Common myeloid progenitor, CD34-positive (primary cell): Measurements from ENCODE around the gene SMOC1.
A peak's percentile ranks its signal among the peaks of the same experiment; 100 is the strongest.

ENCODE experiments used
- CTCF ChIA-PET: fragments of 350-600 bp; sonication (Branson Sonifier 250); formaldehyde crosslinking; loops from one replicate; lab custom pipeline; 2021; ENCODE audit warnings: antibody characterized with exemption; lab: Charles Lee
- POLR2A ChIA-PET: fragments of 350-600 bp; sonication (Branson Sonifier 250); formaldehyde crosslinking; loops from one replicate; lab custom pipeline; 2021; ENCODE audit warnings: antibody characterized with exemption; lab: Charles Lee
- DNase-seq, 3 donors: peaks; one replicate each; pipeline versions ENCODE4 v3.0.0 to v3.0.0-alpha.2; 2013
- H3K27ac ChIP-seq, 2 experiments: 1 replicate in 1 of 2; 2 replicates in 1 of 2; pipeline ENCODE4 v1.7.0; 2013; ENCODE audit warnings: inconsistent platforms in 2 of 2, low read length in 2 of 2, mild to moderate bottlenecking in 2 of 2, low read depth in 1 of 2, moderate library complexity in 1 of 2; ENCODE audit not compliant: severe bottlenecking in 2 of 2, insufficient read depth in 1 of 2, poor library complexity in 1 of 2
- H3K27me3 ChIP-seq, 5 experiments: replicated peaks in 2 of 5; 1 replicate in 3 of 5; 2 replicates in 2 of 5; pipeline versions ENCODE4 v1.6.1 to v1.7.0; 2013; ENCODE audit warnings: low read length in 4 of 5, mild to moderate bottlenecking in 2 of 5, moderate library complexity in 2 of 5, inconsistent platforms in 1 of 5; ENCODE audit not compliant: insufficient read depth in 5 of 5, control insufficient read depth in 4 of 5
- H3K36me3 ChIP-seq, 4 experiments: 1 replicate in 2 of 4; 2 replicates in 2 of 4; pipeline versions ENCODE4 v1.6.1 to v1.7.0; 2013; ENCODE audit warnings: low read length in 3 of 4, control low read depth in 1 of 4, mild to moderate bottlenecking in 1 of 4; ENCODE audit not compliant: control insufficient read depth in 4 of 4, insufficient read depth in 4 of 4
- H3K4me1 ChIP-seq, 4 experiments: 1 replicate in 3 of 4; 2 replicates in 1 of 4; pipeline versions ENCODE4 v1.6.1 to v1.7.1; 2013; ENCODE audit warnings: low read length in 3 of 4, mild to moderate bottlenecking in 3 of 4, control low read depth in 1 of 4, inconsistent platforms in 1 of 4, moderate library complexity in 1 of 4; ENCODE audit not compliant: control insufficient read depth in 4 of 4, insufficient read depth in 4 of 4; ENCODE audit errors: control extremely low read depth in 1 of 4
- H3K4me3 ChIP-seq, 7 experiments: 1 replicate in 4 of 7; 2 replicates in 3 of 7; pipeline versions ENCODE4 v1.5.1 to v1.7.0; 2013; ENCODE audit warnings: mild to moderate bottlenecking in 7 of 7, low read length in 6 of 7, moderate library complexity in 6 of 7, inconsistent platforms in 2 of 7, low read depth in 2 of 7, control low read depth in 1 of 7; ENCODE audit not compliant: insufficient read depth in 4 of 7, control insufficient read depth in 1 of 7; ENCODE audit errors: extremely low read depth in 1 of 7
- H3K9me3 ChIP-seq, 5 experiments: 1 replicate in 4 of 5; 2 replicates in 1 of 5; pipeline versions ENCODE4 v1.6.1 to v1.7.1; 2013; ENCODE audit warnings: low read length in 4 of 5, mild to moderate bottlenecking in 2 of 5, inconsistent platforms in 1 of 5, low read depth in 1 of 5, moderate library complexity in 1 of 5; ENCODE audit not compliant: control insufficient read depth in 4 of 5, insufficient read depth in 2 of 5; ENCODE audit errors: control extremely low read depth in 1 of 5
- WGBS: methylation state at CpG from one replicate; pipeline ENCODE4 v1.1.5; 2013; ENCODE audit not compliant: insufficient coverage; 5-methylcytosine and 5-hydroxymethylcytosine counted together

Gene SMOC1

DNA sequence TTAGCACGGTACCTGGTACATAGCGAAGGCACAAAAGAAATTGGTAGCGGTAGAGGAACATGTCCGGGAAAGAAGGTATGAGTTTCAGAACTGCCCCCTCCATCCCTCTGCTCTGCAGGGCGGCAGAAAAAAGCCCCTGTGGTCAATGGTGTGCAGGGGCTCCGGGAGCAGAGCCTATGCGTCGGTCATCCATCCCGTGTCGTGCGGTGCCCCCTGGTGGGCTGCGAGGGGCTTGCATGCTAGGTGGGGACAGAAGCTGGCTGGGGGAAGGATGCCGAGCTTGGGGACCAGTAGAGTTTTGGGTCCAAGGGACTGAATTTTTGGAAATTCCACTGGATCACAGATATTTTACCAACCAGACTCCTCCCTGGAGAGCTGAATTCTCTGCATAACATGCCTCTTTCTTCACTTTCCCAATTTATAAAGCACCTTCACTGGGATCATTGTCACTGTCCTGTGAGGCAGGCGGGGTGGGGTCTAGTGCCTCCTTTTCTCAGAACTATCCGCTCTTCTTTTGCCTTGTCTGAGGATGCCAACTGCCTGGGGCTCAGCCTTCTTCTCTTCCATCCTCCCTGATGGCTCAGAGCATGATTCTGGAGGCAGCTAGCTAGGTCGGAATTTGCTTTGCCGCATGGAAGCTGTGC, 148.7 kb downstream of the SMOC1 start:
- Histone ChIP-seq H3K9me3 (no peaks in the 10 kb centered on the region), H3K4me3 (no peak overlapping the region), H3K4me1 (no peaks in the 10 kb centered on the region), H3K27me3 (peaks cover 0 to 6% (median 0%) of the 10 kb centered on the region in 5 experiments), H3K27ac (no peak overlapping the region), H3K36me3 (no peaks in the 10 kb centered on the region)
- POLR2A ChIA-PET: no interaction called here
- WGBS: 44% methylated on average over 14 of the region's 17 CpGs
- peak; percentile 45 to 71 (median 61) for DNase-seq
- CTCF ChIA-PET: interaction anchor here (0.6 to 3.6 kb wide), 26 partner anchors 8 to 569 kb away, joined by 3 to 46 read pairs (median 4); no protein-coding TSS in a partner anchor

DNA sequence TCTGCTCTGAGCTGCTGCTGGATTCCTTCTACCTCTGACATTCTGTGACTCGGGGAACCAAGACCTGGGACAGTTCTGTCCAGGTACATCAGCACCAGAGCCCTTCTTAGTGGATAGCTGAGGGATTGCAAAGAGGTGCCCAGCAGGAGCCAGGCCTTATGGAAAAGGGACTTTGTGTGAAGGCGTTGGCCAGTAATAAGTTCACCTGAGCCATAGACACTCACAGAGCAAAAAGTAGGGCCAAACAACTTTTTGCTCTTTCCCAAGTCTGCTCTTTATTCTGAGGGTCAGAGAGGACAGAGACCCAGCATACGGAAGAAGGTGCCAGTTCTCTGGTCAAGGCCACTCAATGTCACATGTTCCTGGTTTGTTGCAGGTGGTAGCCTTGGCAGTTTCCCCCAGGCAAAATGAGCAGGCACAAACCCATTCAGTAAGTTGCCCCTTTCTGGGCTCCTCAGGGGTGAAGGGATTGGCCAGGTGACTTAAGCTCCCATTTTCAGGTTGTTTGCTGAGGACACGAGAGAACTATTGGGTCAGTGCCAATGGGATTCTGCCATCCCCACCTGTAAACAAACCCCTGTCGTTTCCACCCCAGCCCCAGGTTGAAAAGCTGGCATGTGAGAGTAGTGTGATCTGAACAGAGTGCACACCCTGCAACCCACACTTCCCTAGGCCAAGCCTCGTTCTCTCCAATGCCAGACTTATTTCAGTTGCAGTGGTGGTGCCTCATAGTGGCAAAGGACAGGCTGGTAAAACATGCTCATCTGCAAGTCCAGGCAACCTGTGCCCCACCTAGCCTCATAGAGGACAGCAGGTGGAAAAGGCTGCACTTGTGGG, 150.3 kb downstream of the SMOC1 start:
- ChIA-PET POLR2A (no interaction called here), CTCF (interaction anchor here (1.0 to 3.6 kb wide), 10 partner anchors 10 to 570 kb away, joined by 3 to 46 read pairs (median 11); partner anchors contain the start of gene SMOC1)
- peaks cover 0 to 6% (median 0%) of the 10 kb centered on the region in 5 experiments for H3K27me3 ChIP-seq
- DNase-seq: no peak
- H3K4me3 ChIP-seq: no peak overlapping the region
- WGBS: 94% methylated on average over 5 of the region's 6 CpGs
- no peaks in the 10 kb centered on the region for H3K36me3 ChIP-seq
- no peaks in the 10 kb centered on the region for H3K4me1 ChIP-seq
- H3K27ac ChIP-seq: no peak overlapping the region
- no peaks in the 10 kb centered on the region for H3K9me3 ChIP-seq

DNA sequence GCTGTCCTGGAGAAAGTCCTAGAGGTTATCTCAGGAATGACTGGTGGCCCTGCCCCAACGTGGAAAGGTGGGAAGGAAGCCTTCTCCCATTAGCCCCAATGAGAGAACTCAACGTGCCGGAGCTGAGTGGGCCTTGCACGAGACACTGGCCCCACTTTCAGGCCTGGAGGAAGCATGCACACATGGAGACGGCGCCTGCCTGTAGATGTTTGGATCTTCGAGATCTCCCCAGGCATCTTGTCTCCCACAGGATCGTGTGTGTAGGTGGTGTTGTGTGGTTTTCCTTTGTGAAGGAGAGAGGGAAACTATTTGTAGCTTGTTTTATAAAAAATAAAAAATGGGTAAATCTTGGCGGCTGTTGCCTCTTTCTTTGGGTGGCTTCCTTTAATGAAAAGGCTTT, 152.8 kb downstream of the SMOC1 start:
- Histone ChIP-seq H3K36me3 (no peaks in the 10 kb centered on the region), H3K27me3 (peaks cover 0 to 6% (median 0%) of the 10 kb centered on the region in 5 experiments), H3K9me3 (no peaks in the 10 kb centered on the region), H3K4me1 (no peaks in the 10 kb centered on the region), H3K4me3 (no peak overlapping the region), H3K27ac (no peak overlapping the region)
- WGBS: 89% methylated on average over 9 of the region's 9 CpGs
- ChIA-PET POLR2A (interaction anchor here (0.6 kb wide), 1 partner anchor 457 kb away, joined by 3 read pairs; the partner anchor contains the start of gene CCDC177), CTCF (interaction anchor here (0.8 kb wide), 2 partner anchors 43 to 213 kb away, joined by 3 to 4 read pairs; no protein-coding TSS in a partner anchor)
- DNase-seq: no peak

DNA sequence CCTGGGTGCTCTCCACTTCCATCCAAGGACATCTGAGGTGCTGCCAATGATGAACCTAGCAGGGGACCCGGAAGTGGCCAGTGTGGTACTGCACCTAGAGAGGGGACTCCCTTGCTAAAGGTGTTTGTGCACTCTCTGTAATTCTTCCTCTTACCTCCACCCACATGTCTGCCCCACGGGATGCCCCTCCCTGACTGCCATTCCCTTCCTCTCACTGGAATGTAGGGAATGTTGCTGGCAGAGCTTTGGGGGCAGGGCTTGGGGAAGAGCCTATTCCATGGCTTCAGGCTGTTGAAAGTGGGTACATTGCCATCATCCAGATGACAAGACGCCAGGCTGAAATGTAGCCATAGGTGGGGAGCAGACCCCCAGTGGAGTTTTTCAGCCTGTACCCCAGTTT, 153.2 kb downstream of the SMOC1 start:
- H3K4me3 ChIP-seq: no peak overlapping the region
- no peaks in the 10 kb centered on the region for H3K9me3 ChIP-seq
- ChIA-PET CTCF (interaction anchor here (0.8 to 0.9 kb wide), 3 partner anchors 43 to 219 kb away, joined by 3 to 4 read pairs (median 3); no protein-coding TSS in a partner anchor), POLR2A (interaction anchor here (0.6 kb wide), 1 partner anchor 458 kb away, joined by 3 read pairs; the partner anchor contains the start of gene CCDC177)
- no peak for DNase-seq
- 67% methylated on average over 3 of the region's 3 CpGs for WGBS
- no peaks in the 10 kb centered on the region for H3K36me3 ChIP-seq
- H3K4me1 ChIP-seq: no peaks in the 10 kb centered on the region
- H3K27me3 ChIP-seq: peaks cover 0 to 6% (median 0%) of the 10 kb centered on the region in 5 experiments
- no peak overlapping the region for H3K27ac ChIP-seq

DNA sequence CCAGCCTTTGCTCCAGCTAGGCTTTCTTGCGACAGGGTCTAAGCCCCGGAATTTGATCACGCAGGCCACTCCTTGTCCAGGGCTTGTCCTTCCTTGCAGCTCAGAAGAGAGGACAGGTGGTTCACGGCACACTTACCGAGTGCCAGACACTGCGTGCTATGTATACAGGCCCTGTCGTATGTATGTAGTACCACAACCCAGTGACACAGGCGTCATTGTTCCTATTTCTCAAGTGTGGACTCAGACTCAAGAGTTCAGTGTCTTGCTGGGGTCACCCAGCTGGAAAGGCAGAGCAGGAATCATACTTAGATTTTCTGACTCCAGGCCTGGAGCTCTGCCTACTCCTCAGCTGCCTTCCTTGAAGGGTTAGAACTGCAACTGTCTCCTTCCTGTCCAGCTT, 153.9 kb downstream of the SMOC1 start:
- no peaks in the 10 kb centered on the region for H3K36me3 ChIP-seq
- peaks cover 0 to 5% (median 0%) of the 10 kb centered on the region in 5 experiments for H3K27me3 ChIP-seq
- CTCF ChIA-PET: interaction anchor here (0.9 to 1.6 kb wide), 3 partner anchors 12 to 230 kb away, joined by 3 to 4 read pairs (median 3); no protein-coding TSS in a partner anchor
- POLR2A ChIA-PET: no interaction called here
- no peak overlapping the region for H3K4me3 ChIP-seq
- no peak overlapping the region for H3K27ac ChIP-seq
- H3K9me3 ChIP-seq: no peaks in the 10 kb centered on the region
- 95% methylated on average over 8 of the region's 8 CpGs for WGBS
- DNase-seq: no peak
- no peaks in the 10 kb centered on the region for H3K4me1 ChIP-seq

DNA sequence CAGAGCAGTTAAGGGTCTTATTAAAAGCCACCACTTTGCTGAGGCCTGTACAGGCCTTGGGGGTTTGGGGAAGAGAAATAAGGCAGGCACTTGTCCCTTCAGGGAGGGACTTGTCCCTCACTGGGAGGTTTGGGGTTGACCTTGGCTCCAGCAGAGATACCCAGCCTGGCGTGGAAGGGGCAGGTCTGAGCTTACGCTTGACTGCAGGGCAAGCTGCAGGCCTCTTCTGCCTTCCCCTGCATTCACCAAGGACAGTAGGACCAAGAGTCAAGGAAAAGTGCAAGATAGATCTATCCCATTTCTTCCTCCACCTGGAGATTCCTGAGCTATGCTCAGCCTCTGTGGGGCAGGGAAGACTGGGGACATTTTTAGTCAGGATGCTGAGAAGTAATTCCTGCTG, 154.3 kb downstream of the SMOC1 start:
- POLR2A ChIA-PET: no interaction called here
- Histone ChIP-seq H3K4me3 (no peak overlapping the region), H3K4me1 (no peaks in the 10 kb centered on the region), H3K9me3 (no peaks in the 10 kb centered on the region), H3K27ac (no peak overlapping the region), H3K36me3 (no peaks in the 10 kb centered on the region), H3K27me3 (peaks cover 0 to 4% (median 0%) of the 10 kb centered on the region in 5 experiments)
- 100% methylated on average over 2 of the region's 2 CpGs for WGBS
- CTCF ChIA-PET: interaction anchor here (0.9 to 1.6 kb wide), 3 partner anchors 12 to 230 kb away, joined by 3 to 4 read pairs (median 3); no protein-coding TSS in a partner anchor
- DNase-seq: no peak
